ENCODE results near the gene GSTM1.
A peak's percentile ranks its signal among the peaks of the same experiment; 100 is the strongest.

The GSTM1 gene

DNA sequence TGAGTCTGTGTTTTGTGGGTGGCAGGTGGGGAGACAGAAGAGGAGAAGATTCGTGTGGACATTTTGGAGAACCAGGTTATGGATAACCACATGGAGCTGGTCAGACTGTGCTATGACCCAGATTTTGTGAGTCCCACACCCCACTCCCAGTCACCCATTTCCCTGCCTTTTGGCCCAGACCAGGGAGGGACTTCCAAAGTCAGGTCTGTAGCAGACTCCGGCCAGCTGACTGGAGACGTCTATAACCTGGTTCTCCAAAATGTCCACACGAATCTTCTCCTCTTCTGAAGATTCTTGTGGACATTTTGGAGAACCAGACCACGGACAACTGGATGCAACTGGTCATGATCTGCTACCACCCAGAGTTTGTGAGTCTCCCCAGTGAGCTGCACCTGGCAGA, 26.0 kb downstream of the GSTM1 start:
- no peak for DNase-seq (ENCODE audit: low read depth)
- H3K4me3 ChIP-seq (ENCODE audit: low read depth, low read length) = no peak overlapping the region
- TF ChIP-seq CTCF (IDR thresholded peaks at IDR 0.05; ENCODE audit: low read depth, low read length) = no peak
- no peak for TF ChIP-seq MAX (IDR thresholded peaks at IDR 0.05; ENCODE audit: low read depth, low read length)

DNA sequence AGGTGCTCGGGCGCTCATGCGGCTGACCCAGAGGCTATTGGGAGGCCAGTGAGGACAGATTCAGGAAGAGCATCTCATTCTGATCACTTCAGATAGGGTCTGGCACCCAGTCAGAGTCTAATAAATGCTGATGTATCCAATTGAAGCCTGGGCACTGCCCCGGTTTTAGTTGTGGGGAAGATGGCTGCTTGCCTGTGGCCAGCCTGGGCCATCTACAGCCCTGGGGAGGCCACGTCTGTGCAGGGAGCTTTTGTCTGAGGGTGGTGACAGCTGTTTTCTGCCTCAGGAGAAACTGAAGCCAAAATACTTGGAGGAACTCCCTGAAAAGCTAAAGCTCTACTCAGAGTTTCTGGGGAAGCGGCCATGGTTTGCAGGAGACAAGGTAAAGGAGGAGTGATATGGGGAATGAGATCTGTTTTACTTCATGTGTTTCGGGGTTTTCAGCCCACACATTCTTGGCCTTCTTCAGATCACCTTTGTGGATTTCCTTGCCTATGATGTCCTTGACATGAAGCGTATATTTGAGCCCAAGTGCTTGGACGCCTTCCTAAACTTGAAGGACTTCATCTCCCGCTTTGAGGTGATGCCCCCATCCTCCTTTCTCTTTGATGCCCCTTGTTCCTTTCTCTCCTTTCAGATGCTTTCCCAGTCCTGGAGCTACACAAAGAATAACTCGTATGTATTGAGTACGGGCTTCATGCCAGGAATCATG, 27.2 kb downstream of the GSTM1 start:
- H3K4me3 ChIP-seq (ENCODE audit: low read depth, low read length) = no peak overlapping the region
- no peak for TF ChIP-seq MYC (IDR thresholded peaks at IDR 0.05; ENCODE audit: low read depth, low read length)
- no peak for DNase-seq (ENCODE audit: low read depth)

GRCh38 chr1:109716121-109716520, 28.5 kb downstream of the GSTM1 start:
- TF ChIP-seq MAX (IDR thresholded peaks at IDR 0.05; ENCODE audit: low read depth, low read length) (no peak), CTCF (IDR thresholded peaks at IDR 0.05; ENCODE audit: low read depth, low read length) (no peak), POLR2A (IDR thresholded peaks at IDR 0.05; ENCODE audit: extremely low read depth, insufficient read length) (no peak), MYC (IDR thresholded peaks at IDR 0.05; ENCODE audit: low read depth, low read length) (no peak)
- no peak for DNase-seq (ENCODE audit: low read depth)
- H3K4me3 ChIP-seq (ENCODE audit: low read depth, low read length) = no peak overlapping the region

DNA sequence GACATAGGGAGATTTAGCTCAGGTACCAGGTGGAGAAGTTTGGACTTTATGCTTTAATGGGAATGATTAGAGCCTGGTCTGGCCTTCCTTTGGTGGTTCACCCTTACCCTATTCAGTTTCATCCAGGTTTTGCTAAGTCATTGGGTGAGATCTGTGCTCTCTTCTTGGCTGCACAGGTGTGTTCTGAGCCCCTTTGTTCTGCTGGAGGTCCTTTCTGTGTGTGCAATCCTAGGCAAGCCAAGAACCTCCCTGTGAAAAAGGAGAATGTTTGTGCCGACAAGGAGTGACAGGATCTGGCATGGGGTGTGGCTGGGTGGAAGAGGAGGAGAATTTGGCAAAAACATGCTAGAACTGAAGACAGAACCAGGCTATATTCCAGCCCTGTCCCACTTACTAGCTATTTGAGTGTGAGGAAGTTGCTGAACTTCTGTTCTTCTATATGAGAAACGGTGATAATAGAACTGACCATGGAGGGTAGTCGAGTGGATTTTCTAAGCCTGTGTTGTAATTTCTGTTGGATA, 29.0 kb downstream of the GSTM1 start:
- H3K4me3 ChIP-seq (ENCODE audit: low read depth, low read length) = no peak overlapping the region
- no peak for DNase-seq (ENCODE audit: low read depth)
- TF ChIP-seq POLR2A (IDR thresholded peaks at IDR 0.05; ENCODE audit: extremely low read depth, insufficient read length) (no peak), MAX (IDR thresholded peaks at IDR 0.05; ENCODE audit: low read depth, low read length) (no peak), MYC (IDR thresholded peaks at IDR 0.05; ENCODE audit: low read depth, low read length) (no peak), CTCF (IDR thresholded peaks at IDR 0.05; ENCODE audit: low read depth, low read length) (no peak)

GRCh38 chr1:109717729-109718128, 30.1 kb downstream of the GSTM1 start:
- no peak for TF ChIP-seq MAX (IDR thresholded peaks at IDR 0.05; ENCODE audit: low read depth, low read length)
- TF ChIP-seq POLR2A (IDR thresholded peaks at IDR 0.05; ENCODE audit: extremely low read depth, insufficient read length) = no peak
- no peak for DNase-seq (ENCODE audit: low read depth)
- H3K4me3 ChIP-seq (ENCODE audit: low read depth, low read length) = no peak overlapping the region

DNA sequence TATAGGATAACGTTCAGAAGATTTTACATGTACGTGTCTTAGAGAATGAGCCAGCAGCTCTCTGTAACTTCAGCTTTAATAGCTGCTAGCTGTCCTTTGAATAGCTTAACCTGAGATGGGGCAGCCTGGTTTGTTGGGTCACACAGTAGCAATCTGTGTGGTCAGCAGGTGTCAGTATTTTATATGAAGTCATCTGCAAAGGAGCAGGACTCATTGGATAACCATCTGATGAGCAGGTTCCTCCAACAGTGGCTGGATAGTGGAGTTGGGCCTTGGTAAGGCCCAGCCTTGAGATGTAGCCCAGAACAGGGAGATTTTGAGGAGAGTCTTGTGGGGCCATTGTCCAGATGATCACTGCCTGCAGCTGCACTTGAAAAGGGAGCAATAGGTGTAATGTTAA, 30.9 kb downstream of the GSTM1 start:
- H3K4me3 ChIP-seq (ENCODE audit: low read depth, low read length) = no peak overlapping the region
- DNase-seq (ENCODE audit: low read depth) = peak; percentile 22
- no peak for TF ChIP-seq MYC (IDR thresholded peaks at IDR 0.05; ENCODE audit: low read depth, low read length)

DNA sequence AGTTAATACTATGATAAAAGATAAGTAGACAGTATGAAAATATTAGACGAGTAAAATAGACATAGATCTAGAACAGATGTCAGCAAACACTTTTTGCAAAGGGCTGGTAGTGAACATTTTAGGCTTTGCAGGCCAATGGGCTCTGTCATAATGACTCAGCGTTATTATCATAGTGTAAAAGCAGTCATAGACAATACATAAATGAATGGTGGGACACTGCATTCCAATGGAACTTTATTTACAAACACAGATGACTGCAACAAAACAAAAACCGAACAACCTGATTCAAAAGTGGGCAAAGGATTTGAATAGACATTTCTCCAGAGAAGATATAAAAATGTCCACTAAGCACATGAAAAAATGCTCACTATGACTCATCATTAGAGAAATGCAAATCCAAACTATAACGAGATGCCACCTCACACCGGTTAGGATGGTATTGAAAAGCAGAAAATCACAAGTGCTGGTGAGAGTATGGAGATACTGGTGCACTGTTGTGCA, 31.8 kb downstream of the GSTM1 start:
- no peak overlapping the region for H3K4me3 ChIP-seq (ENCODE audit: low read depth, low read length)
- TF ChIP-seq POLR2A (IDR thresholded peaks at IDR 0.05; ENCODE audit: extremely low read depth, insufficient read length) (no peak), MAX (IDR thresholded peaks at IDR 0.05; ENCODE audit: low read depth, low read length) (no peak), CTCF (IDR thresholded peaks at IDR 0.05; ENCODE audit: low read depth, low read length) (no peak), MYC (IDR thresholded peaks at IDR 0.05; ENCODE audit: low read depth, low read length) (no peak)
- DNase-seq (ENCODE audit: low read depth) = peak; percentile 31

Data from NB4 (cell line).